Right atrium auricular region (tissue), 2 donors: ENCODE results near the gene CHST14. TPM values are rescaled to one million over a fixed set of nuclear protein-coding genes. Genes with fewer than 3 reads are reported as not detected.

Source experiments
- DNase-seq: peaks from one replicate; pipeline ENCODE4 v3.0.0-alpha.2; 2019; ENCODE audit warnings: low spot score
- H3K27ac ChIP-seq, 2 donors: fragments of 200-600 bp; sonication (generic); 1 replicate in 1 of 2; 2 replicates in 1 of 2; pipeline ENCODE4 v1.5.1; 2016 to 2019
- H3K27me3 ChIP-seq, 2 donors: fragments of 200-600 bp; sonication (generic); one replicate each; pipeline versions ENCODE4 v1.5.1 to v1.6.0; 2017 to 2019
- H3K36me3 ChIP-seq: fragments of 200-600 bp; sonication (generic); one replicate; pipeline ENCODE4 v1.5.1; 2016
- H3K4me1 ChIP-seq, 2 donors: fragments of 200-600 bp; sonication (generic); one replicate each; pipeline versions ENCODE4 v1.5.1 to v1.6.0; 2017 to 2019
- H3K4me3 ChIP-seq, 2 donors: fragments of 200-600 bp; sonication (generic); 1 replicate in 1 of 2; 2 replicates in 1 of 2; pipeline ENCODE4 v1.5.1; 2017 to 2019; ENCODE audit warnings: mild to moderate bottlenecking in 1 of 2, moderate library complexity in 1 of 2
- H3K9me3 ChIP-seq, 2 donors: fragments of 200-600 bp; sonication (generic); one replicate each; pipeline ENCODE4 v1.5.1; 2019
- CTCF ChIP-seq, 2 donors: fragments of 200-600 bp; sonication (generic); IDR thresholded peaks; one replicate each; pipeline ENCODE4 v1.5.1; 2019; ENCODE audit warnings: antibody characterized with exemption in 2 of 2
- total RNA-seq, 2 donors: library from RNA; depleted of rRNA; stranded (reverse); fragments of >200 nt; gene quantifications; one replicate each; pipeline ENCODE4 v1.1.0, GENCODE V29; 2016

The CHST14 gene
- total RNA-seq, 2 donors from 2014 or later, result 13.2 to 14.2 TPM

- H3K4me3 ChIP-seq, result no peak overlapping the region
These were observed 3.8 kb downstream of the CHST14 start for GRCh38 chr15:40474581-40474980.

GRCh38 chr15:40477642-40478327, 7.0 kb downstream of the CHST14 start:
- Histone ChIP-seq H3K27me3 (no peaks in the 10 kb centered on the region), H3K36me3 (no peaks in the 10 kb centered on the region), H3K27ac (no peak overlapping the region), H3K4me1 (no peaks in the 10 kb centered on the region), H3K4me3 (no peak overlapping the region), H3K9me3 (no peaks in the 10 kb centered on the region)
- no peak for TF ChIP-seq CTCF (IDR thresholded peaks at IDR 0.05)
- DNase-seq, result no peak

More at GRCh38 chr15:40474581-40474980, 3.8 kb downstream of the CHST14 start:
- H3K27me3 ChIP-seq, result no peaks in the 10 kb centered on the region
- no peaks in the 10 kb centered on the region for H3K36me3 ChIP-seq
- TF ChIP-seq CTCF (IDR thresholded peaks at IDR 0.05), result no peak
- H3K4me1 ChIP-seq, result peaks cover 0 to 20% of the 10 kb centered on the region in 2 donors
- no peaks in the 10 kb centered on the region for H3K9me3 ChIP-seq
- DNase-seq, result no peak
- no peak overlapping the region for H3K27ac ChIP-seq

GRCh38 chr15:40479024-40479423, 8.2 kb downstream of the CHST14 start:
- no peak for DNase-seq
- H3K27ac ChIP-seq, result no peak overlapping the region
- H3K27me3 ChIP-seq, result no peaks in the 10 kb centered on the region
- H3K4me1 ChIP-seq, result no peaks in the 10 kb centered on the region
- H3K9me3 ChIP-seq, result no peaks in the 10 kb centered on the region
- no peak overlapping the region for H3K4me3 ChIP-seq
- no peaks in the 10 kb centered on the region for H3K36me3 ChIP-seq
- TF ChIP-seq CTCF (IDR thresholded peaks at IDR 0.05), result no peak

GRCh38 chr15:40481341-40482074, 10.7 kb downstream of the CHST14 start:
- H3K36me3 ChIP-seq, result no peaks in the 10 kb centered on the region
- DNase-seq, result no peak
- no peak overlapping the region for H3K27ac ChIP-seq
- no peaks in the 10 kb centered on the region for H3K9me3 ChIP-seq
- no peaks in the 10 kb centered on the region for H3K4me1 ChIP-seq
- H3K27me3 ChIP-seq, result no peaks in the 10 kb centered on the region
- no peak overlapping the region for H3K4me3 ChIP-seq
- TF ChIP-seq CTCF (IDR thresholded peaks at IDR 0.05), result no peak

- no peak overlapping the region for H3K27ac ChIP-seq
- no peak for TF ChIP-seq CTCF (IDR thresholded peaks at IDR 0.05)
- H3K4me1 ChIP-seq, result no peaks in the 10 kb centered on the region
- H3K36me3 ChIP-seq, result no peaks in the 10 kb centered on the region
- H3K4me3 ChIP-seq, result no peak overlapping the region
- H3K27me3 ChIP-seq, result no peaks in the 10 kb centered on the region
- DNase-seq, result no peak
- H3K9me3 ChIP-seq, result no peaks in the 10 kb centered on the region
These were observed 13.1 kb downstream of the CHST14 start for GRCh38 chr15:40483919-40484318.
